ENCODE results near the gene LARP6.

Gene LARP6

GRCh38 chr15:70783610-70784022 is 70.3 kb downstream of the LARP6 start:
- DNase-seq (ENCODE audit: insufficient read length, low spot score): no peak
- no peak for TF ChIP-seq POLR2A (IDR thresholded peaks at IDR 0.05; ENCODE audit: low read depth, low read length)
- no peak for FAIRE-seq

- FAIRE-seq (no peak), DNase-seq (ENCODE audit: insufficient read length, low spot score) (no peak)
- no peak for TF ChIP-seq POLR2A (IDR thresholded peaks at IDR 0.05; ENCODE audit: low read depth, low read length)
Observed at GRCh38 chr15:70783041-70783440, 70.9 kb downstream of the LARP6 start.

- DNase-seq (ENCODE audit: insufficient read length, low spot score) (no peak), FAIRE-seq (no peak)
- TF ChIP-seq POLR2A (IDR thresholded peaks at IDR 0.05; ENCODE audit: low read depth, low read length): no peak
Observed at GRCh38 chr15:70781236-70781635, 72.7 kb downstream of the LARP6 start.

Measured in H54 (cell line).